NCI-H226 (cell line): ENCODE results near the gene AMN1.
A peak's percentile ranks its signal among the peaks of the same experiment; 100 is the strongest.
"Not testable (repeated sequence)": the region's sequence is repeated elsewhere in the genome, so short reads cannot be mapped to it uniquely, and the experiment has no call there.

Experiments used
- DNase-seq: peaks from one replicate; pipeline ENCODE4 v3.0.0-alpha.2; 2015

AMN1 gene

GRCh38 chr12:31732926-31733548 lies 4.2 kb upstream of the AMN1 start:
- peak; percentile 94 for DNase-seq

- not testable (repeated sequence) for DNase-seq
These were observed 2.4 kb upstream of the AMN1 start for GRCh38 chr12:31731203-31731602.

GRCh38 chr12:31729705-31730104 lies 884 bp upstream of the AMN1 start:
- no peak for DNase-seq

- DNase-seq: peak; percentile 37
These were observed 418 bp downstream of the AMN1 start for GRCh38 chr12:31728289-31728916.

GRCh38 chr12:31727192-31727591 lies 1.6 kb downstream of the AMN1 start:
- no peak for DNase-seq

GRCh38 chr12:31726575-31726974 lies 2.2 kb downstream of the AMN1 start:
- no peak for DNase-seq

- DNase-seq: no peak
These were observed 4.3 kb downstream of the AMN1 start for GRCh38 chr12:31724557-31724956.

- DNase-seq: no peak
These were observed 6.2 kb downstream of the AMN1 start for GRCh38 chr12:31722580-31722979.

GRCh38 chr12:31718542-31719198 lies 10.2 kb downstream of the AMN1 start:
- not testable (repeated sequence) for DNase-seq

GRCh38 chr12:31716998-31717397 lies 11.8 kb downstream of the AMN1 start:
- DNase-seq: not testable (repeated sequence)

GRCh38 chr12:31715283-31715825 lies 13.5 kb downstream of the AMN1 start:
- DNase-seq: peak; percentile 79

GRCh38 chr12:31714406-31715271 lies 14.2 kb downstream of the AMN1 start:
- no peak for DNase-seq

GRCh38 chr12:31712877-31713276 lies 15.9 kb downstream of the AMN1 start:
- DNase-seq: no peak

- peak; percentile 65 for DNase-seq
These were observed 18.6 kb downstream of the AMN1 start for GRCh38 chr12:31710021-31710818.

- DNase-seq: not testable (repeated sequence)
These were observed 20.7 kb downstream of the AMN1 start for GRCh38 chr12:31708118-31708517.

GRCh38 chr12:31705621-31706020 lies 23.2 kb downstream of the AMN1 start:
- DNase-seq: no peak

- DNase-seq: no peak
These were observed 26.8 kb downstream of the AMN1 start for GRCh38 chr12:31702047-31702446.

- DNase-seq: not testable (repeated sequence)
These were observed 38.9 kb downstream of the AMN1 start for GRCh38 chr12:31689921-31690320.

- DNase-seq: no peak
These were observed 41.7 kb downstream of the AMN1 start for GRCh38 chr12:31687101-31687527.

GRCh38 chr12:31685801-31686200 lies 43.0 kb downstream of the AMN1 start:
- DNase-seq: no peak

GRCh38 chr12:31682136-31682962 lies 46.5 kb downstream of the AMN1 start:
- peak; percentile 67 for DNase-seq
